GM19025 (cell line): ENCODE data around the gene ADAMTS2.

ENCODE experiments used
- ATAC-seq: cut with Tn5 transposase; IDR thresholded peaks from one replicate; pipeline ENCODE4 v1.9.1; 2021; ENCODE audit warnings: mild to moderate bottlenecking, low read depth, moderate library complexity; ENCODE audit not compliant: unreplicated experiment

Gene ADAMTS2

DNA sequence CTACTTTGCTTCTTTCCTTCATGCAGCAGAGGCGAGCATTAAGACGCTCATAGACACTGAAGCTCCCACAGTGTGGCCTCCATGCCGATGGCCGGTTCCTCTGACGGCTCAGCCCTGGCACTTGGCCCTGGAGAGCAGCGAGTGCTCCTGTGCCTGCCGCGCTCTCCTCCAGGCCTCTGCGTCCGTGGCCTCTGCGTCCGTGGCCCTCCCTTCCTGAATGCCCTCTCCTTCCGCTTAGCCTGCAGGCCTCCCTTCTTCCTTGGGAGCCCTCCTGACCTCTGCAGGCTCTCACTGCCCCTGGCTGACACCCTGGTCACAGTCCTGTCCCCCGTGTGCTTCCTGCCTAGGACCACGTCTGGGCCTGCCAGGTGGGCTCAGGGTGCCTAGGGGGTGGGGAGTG is 192.3 kb downstream of the ADAMTS2 start:
- no peak for ATAC-seq

DNA sequence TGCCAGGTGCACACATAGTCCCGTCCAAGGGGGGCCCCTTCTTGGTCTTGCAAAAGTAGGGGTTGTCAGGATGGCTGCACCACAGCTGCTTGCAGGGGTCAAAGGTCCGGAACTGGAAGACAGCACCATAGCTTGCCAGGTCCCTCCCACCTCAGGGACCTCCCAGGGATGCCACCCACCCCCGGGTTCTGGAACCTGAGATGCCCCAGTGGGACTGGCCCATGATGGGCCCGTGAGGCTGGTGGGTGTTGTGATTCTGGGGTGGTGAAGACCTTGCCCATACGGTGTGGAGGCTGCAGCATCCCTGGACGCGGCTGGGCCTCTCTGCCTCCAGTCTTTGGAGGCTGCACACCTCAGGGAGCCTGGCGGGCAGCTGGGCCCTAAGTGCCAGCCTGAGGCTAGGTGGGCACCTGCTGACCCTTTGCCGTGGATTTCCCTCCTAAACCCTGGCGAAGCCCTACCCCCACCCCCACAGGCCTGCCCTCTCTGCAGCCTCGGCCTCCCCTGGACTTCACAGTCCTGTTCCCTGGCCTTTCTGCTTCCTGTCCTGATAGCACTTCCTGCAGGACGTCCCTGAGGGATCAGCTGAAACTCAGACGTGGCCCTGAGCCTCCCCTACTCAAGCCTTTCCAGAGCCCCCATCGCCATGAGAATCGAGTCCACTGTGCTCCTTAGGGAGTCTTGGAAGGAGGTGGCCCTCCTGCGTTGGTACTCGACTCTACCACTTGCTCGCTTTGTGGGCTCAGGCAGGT is 192.9 kb downstream of the ADAMTS2 start:
- no peak for ATAC-seq

DNA sequence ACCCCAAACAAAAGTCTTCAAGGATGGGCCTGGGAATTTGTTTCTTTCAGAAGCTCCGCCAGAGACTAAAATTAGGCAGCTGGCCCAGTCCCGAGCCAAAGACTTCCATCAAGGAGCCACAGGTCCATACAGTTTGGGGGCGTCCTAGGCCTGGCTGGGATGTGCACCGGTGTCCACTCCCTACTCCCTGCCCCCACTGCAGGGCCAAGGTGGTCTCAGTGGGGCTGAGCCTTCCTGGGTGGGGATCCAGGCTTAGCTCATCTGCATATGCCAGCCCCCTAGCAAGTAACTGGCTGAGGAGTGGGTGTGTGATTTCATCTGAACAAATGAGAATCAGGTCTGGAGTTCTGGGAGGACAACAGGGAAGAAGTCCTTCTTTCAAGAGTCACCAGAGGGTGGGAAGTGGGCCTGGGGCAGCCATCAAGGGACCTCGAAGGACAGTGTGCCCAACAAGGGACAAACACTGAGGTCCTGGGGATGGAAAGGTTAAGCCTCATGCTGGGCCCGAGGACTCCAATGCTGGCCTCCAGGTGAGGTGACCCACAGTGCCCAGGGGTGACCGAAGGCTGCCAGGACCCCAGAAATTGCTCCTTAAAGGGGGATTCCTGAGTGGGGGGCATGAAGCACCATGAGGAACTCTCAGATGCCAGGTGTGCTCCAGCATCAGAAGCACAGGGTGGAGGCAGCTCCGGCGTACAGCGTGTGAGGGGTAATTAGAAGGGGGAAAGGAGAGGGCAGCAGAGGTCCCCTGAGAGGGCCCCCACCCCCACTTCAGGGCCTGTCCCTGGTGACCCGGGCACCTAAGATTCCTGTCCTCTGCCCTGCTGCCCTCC is 193.8 kb downstream of the ADAMTS2 start:
- ATAC-seq, result no peak

GRCh38 chr5:179150011-179150410 is 195.2 kb downstream of the ADAMTS2 start:
- ATAC-seq, result no peak

DNA sequence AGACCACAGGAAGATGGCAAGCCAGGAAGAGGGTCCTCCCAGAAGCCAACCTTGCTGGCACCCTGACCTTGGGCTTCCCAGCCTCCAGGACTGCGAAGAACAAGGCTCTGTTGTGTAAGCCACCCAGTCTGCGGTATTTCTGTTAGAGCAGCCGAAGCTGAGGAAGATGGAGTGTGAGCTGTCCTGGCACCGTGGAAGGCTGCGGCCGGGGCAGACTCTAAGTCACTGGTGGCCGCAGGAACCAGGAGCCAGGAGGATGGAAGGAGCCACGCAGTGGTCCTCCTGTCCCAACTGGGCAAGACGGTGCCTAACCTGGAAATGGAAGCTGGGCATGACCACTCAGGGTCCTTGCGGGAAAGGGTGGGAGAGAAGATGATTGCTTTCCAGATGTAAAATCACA is 196.0 kb downstream of the ADAMTS2 start:
- ATAC-seq, result no peak

- ATAC-seq, result no peak
Observed at GRCh38 chr5:179148703-179149170, 196.5 kb downstream of the ADAMTS2 start.

DNA sequence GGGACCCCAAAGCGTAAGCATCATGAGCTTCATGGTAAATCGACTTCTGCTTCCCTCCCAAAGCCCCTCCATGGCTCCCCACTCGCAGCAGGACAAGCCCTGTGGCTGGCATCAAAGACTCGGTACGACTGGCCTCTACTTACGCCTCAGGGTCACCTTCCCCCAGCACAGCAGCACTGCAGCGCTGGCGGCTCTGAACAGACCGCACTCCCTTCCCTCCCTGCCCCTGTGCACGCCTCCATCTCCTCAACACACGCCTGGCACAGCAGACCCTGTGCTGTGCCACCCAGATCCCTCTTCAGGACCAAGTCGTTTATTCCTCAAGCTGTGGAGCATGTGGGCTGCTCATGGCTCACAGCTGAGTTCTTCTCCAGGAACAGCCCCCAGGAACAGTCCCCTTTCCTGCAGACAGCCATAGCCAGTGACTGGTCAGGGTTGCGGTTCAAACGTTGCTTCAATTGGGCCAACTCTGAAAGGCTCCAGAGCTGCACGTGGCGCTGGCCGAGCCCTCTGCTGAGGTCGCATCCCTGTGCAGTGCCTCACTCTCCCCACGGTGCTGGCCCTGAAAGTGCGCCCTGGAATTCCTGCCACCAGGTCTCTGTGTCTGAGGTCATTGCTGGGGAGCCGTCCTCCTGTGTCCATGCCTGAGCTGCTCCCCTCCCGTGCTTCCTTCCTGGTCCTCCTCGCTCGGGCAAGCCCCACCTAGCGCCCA is 197.1 kb downstream of the ADAMTS2 start:
- ATAC-seq, result no peak

GRCh38 chr5:179146277-179146676 is 199.0 kb downstream of the ADAMTS2 start:
- no peak for ATAC-seq

DNA sequence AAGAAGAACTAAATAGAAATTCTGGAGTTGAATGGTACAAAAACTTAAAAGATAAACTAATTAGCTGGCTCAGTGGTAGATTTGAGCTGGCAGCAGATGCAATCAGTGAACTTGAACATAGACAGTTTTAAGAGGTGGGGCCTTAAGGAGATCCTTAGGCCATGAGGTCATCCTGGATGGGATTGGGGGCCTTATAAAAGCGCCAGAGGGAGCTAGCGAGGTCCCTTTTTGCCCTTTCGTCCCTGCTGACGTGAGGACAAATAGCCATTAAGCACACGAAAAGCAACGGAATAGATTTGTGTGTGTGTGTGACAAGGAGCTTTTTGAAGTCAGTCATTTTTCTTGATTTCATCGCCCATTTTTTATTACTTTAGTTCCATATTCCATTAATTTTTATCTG is 201.8 kb downstream of the ADAMTS2 start:
- ATAC-seq, result no peak

DNA sequence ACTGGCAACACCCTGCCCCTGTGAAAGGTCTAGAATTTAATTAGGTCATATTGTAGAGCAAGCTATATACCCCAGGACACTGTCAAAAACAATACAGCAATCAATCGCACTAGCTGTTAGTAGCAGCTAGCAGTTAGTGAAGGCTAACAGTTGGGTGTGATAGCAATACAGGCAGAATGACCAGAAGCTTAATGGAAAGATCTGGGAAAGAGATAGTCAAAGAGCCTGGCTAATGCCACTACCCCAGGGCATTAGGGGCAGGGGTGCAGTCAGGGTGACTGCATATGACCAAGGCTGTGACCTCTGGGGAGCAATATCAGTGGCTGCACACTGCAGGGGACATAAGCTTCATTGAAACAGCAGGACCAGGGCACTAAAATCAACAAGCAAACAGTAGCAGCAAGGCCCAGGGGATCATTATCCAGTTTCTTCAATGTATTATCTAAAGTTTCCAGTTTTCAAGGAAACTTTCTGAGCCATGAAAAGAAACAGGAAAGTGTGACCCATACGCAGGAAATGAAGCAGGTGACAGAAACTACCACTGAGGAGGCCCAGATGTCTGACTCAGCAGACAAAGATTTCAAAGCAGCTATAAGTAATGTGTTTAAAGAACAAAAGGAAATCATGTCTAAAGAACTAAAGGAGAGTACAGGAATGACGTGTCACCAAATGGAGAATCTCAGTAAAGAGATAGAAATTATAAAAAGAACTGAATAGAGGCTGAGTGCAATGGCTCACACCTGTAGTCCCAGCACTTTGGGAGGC is 202.6 kb downstream of the ADAMTS2 start:
- ATAC-seq, result no peak

GRCh38 chr5:179141867-179142266 is 203.4 kb downstream of the ADAMTS2 start:
- ATAC-seq, result no peak

GRCh38 chr5:179140293-179140692 is 205.0 kb downstream of the ADAMTS2 start:
- ATAC-seq, result no peak

DNA sequence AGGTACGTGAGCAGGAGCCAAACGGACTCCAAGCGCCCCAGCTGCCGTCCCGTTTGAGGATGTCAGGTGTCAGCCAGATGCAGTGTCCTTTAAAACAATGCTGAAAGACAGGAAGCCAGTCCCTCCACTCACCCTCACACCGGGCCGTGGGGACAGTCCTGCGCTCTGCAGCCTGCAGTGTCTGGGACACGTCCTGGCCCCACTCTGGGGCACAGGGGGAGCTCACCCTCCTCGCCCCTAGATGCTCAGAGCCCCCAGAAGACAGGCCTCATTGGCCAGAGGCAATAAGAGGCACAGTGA is 205.4 kb downstream of the ADAMTS2 start:
- ATAC-seq, result no peak

DNA sequence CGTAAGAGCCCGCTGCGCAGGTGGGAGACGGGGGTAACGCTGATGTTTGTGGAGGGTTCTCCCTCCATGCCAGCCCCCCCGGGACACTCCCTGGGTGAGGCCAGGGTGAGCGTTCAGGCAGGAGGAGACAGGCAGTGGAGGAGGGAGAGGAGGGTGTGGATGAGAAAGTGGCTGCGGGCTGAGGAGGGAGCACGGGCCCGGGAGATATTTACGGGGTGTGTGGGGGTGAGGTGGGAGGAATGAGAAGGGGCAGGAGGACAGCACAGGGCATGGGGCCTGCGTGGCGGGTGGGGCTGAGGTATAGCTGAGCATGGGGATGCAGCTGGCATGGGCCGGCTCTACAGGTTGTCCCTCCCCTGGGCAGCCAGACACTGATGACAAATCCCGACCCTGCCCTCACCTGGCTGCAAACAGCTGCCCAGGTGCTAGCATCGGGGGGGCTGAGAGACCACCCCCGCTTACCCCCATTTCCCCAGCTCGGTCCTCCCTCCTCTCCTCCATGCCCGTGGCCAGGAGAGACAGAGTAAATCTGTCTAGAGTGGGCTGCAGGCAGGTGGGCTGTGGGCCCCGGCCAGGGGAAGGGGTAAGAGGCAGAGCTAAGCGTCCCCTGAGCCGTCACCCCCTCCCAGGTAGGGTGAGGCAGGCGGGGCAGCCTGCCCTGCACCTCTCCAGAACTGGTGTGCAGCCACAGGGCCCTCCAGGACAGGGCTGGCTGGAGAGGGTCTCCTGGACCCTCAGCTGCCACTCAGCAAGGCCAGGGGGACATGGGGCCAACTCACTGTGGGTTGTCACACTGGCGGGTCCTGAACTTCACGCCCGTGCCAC is 205.9 kb downstream of the ADAMTS2 start:
- no peak for ATAC-seq

DNA sequence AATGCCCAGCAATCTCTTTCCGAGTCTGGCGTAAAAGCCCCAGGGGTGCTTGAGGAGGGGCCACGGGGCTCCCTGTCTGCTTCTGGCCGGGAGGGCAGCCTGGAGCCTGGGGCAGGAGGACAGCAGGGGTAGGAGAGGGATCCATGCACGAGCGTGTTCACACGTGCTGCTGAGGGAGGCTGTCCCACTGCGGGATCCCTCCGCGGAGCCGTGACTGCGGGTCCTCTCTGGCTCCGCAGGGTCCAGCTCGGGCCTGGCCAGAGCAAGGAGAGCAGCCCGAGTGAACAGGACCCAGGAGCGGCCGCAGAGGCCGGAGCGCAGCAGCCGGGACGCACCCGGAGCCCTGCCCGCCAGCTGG is 206.7 kb downstream of the ADAMTS2 start:
- no peak for ATAC-seq

GRCh38 chr5:179137643-179138567 is 207.4 kb downstream of the ADAMTS2 start:
- no peak for ATAC-seq

GRCh38 chr5:179137016-179137642 is 208.1 kb downstream of the ADAMTS2 start:
- ATAC-seq, result no peak

- no peak for ATAC-seq
Observed at GRCh38 chr5:179135441-179136215, 209.6 kb downstream of the ADAMTS2 start.
